ENCODE results near the gene MTHFD2L. TPM values are rescaled to one million over a fixed set of nuclear protein-coding genes. Genes with fewer than 3 reads are reported as not detected.

The MTHFD2L gene
- total RNA-seq, 1 experiment from 2014 or later: 8.9 TPM

GRCh38 chr4:74156521-74156920, 1.4 kb upstream of the MTHFD2L start:
- peak overlapping the region; percentile 89 for H3K4me2 ChIP-seq
- peak overlapping the region; percentile 69; the same call in 1 of the 2 replicates for H3K4me3 ChIP-seq
- ChIA-PET POLR2A (ENCODE audit: unreplicated experiment) (no interaction called here), CTCF (no interaction called here)
- H3F3A ChIP-seq (ENCODE audit: insufficient read depth, low read depth): peaks cover 10% of the 10 kb centered on the region
- no TSS peak for BruUV-seq (replicated peaks)
- intact Hi-C loops (cut with micrococcal nuclease; ENCODE audit: unreplicated experiment): no loop called here
- peak overlapping the region; percentile 88; the same call in 1 of the 2 replicates for H2AFZ ChIP-seq
- no peaks in the 10 kb centered on the region; the same call in 1 of the 2 replicates for H4K20me1 ChIP-seq (ENCODE audit: insufficient read depth)
- no peak for TF ChIP-seq EZH2 (IDR thresholded peaks at IDR 0.05; ENCODE audit: low read depth)
- TF ChIP-seq CTCF (conservative IDR thresholded peaks at IDR 0.05): no peak
- peaks cover 20% of the 10 kb centered on the region for H3K4me1 ChIP-seq (replicated peaks; ENCODE audit: insufficient read depth)
- H3K9me2 ChIP-seq (ENCODE audit: insufficient read depth): no peaks in the 10 kb centered on the region
- peaks cover 33% of the 10 kb centered on the region for H3K79me2 ChIP-seq (ENCODE audit: low read depth)
- H3K36me3 ChIP-seq (ENCODE audit: low read depth): peaks cover 14% of the 10 kb centered on the region; the same call in 1 of the 2 replicates
- no peaks in the 10 kb centered on the region for H3K27me3 ChIP-seq (ENCODE audit: insufficient read depth, low read depth)
- peak overlapping the region; percentile 83 for H3K27ac ChIP-seq
- no peak for DNase-seq
- H3K9me3 ChIP-seq (ENCODE audit: insufficient read depth, low read depth): no peaks in the 10 kb centered on the region

- BruUV-seq (replicated peaks): no TSS peak
- ChIA-PET CTCF (no interaction called here), POLR2A (ENCODE audit: unreplicated experiment) (interaction anchor here (0.6 to 0.7 kb wide), 3 partner anchors 166 to 719 kb away, joined by 3 to 5 read pairs (median 5); no protein-coding TSS in a partner anchor)
- Histone ChIP-seq H3K36me3 (ENCODE audit: low read depth) (peaks cover 17% of the 10 kb centered on the region; the same call in 1 of the 2 replicates), H3K79me2 (ENCODE audit: low read depth) (peaks cover 40% of the 10 kb centered on the region), H2AFZ (peak overlapping the region; percentile 88), H3K9me2 (ENCODE audit: insufficient read depth) (no peaks in the 10 kb centered on the region), H3K27ac (peak overlapping the region; percentile 83), H4K20me1 (ENCODE audit: insufficient read depth) (no peaks in the 10 kb centered on the region; the same call in 1 of the 2 replicates), H3K27me3 (ENCODE audit: insufficient read depth, low read depth) (no peaks in the 10 kb centered on the region), H3K4me2 (peak overlapping the region; percentile 89), H3K4me3 (peak overlapping the region; percentile 69), H3K4me1 (replicated peaks; ENCODE audit: insufficient read depth) (peaks cover 20% of the 10 kb centered on the region), H3K9me3 (ENCODE audit: insufficient read depth, low read depth) (no peaks in the 10 kb centered on the region), H3F3A (ENCODE audit: insufficient read depth, low read depth) (peaks cover 10% of the 10 kb centered on the region)
- TF ChIP-seq EZH2 (IDR thresholded peaks at IDR 0.05; ENCODE audit: low read depth) (no peak), CTCF (conservative IDR thresholded peaks at IDR 0.05) (no peak)
- no peak for DNase-seq
- intact Hi-C loops (cut with micrococcal nuclease; ENCODE audit: unreplicated experiment): no loop called here
Measured at GRCh38 chr4:74157154-74157553, 764 bp upstream of the MTHFD2L start.

GRCh38 chr4:74158466-74159142, 686 bp downstream of the MTHFD2L start:
- TSS peak; percentile 45 for BruUV-seq (replicated peaks)
- POLR2A ChIA-PET (ENCODE audit: unreplicated experiment): no interaction called here
- peak overlapping the region; percentile 89 for H3K4me2 ChIP-seq

More at GRCh38 chr4:74158466-74159142, 686 bp downstream of the MTHFD2L start:
- H3K27me3 ChIP-seq (ENCODE audit: insufficient read depth, low read depth): no peaks in the 10 kb centered on the region
- peaks cover 20% of the 10 kb centered on the region for H3K4me1 ChIP-seq (replicated peaks; ENCODE audit: insufficient read depth)
- CTCF ChIA-PET: no interaction called here
- H3K4me3 ChIP-seq: peak overlapping the region; percentile 69
- peaks cover 17% of the 10 kb centered on the region; the same call in 1 of the 2 replicates for H3K36me3 ChIP-seq (ENCODE audit: low read depth)
- no peaks in the 10 kb centered on the region; the same call in 1 of the 2 replicates for H4K20me1 ChIP-seq (ENCODE audit: insufficient read depth)
- H3K9me2 ChIP-seq (ENCODE audit: insufficient read depth): no peaks in the 10 kb centered on the region
- H3K27ac ChIP-seq: peak overlapping the region; percentile 83
- TF ChIP-seq CTCF (conservative IDR thresholded peaks at IDR 0.05) (no peak), EZH2 (IDR thresholded peaks at IDR 0.05; ENCODE audit: low read depth) (no peak)
- peak overlapping the region; percentile 69; the same call in 1 of the 2 replicates for H2AFZ ChIP-seq
- DNase-seq: no peak
- H3F3A ChIP-seq (ENCODE audit: insufficient read depth, low read depth): peaks cover 10% of the 10 kb centered on the region
- peaks cover 40% of the 10 kb centered on the region for H3K79me2 ChIP-seq (ENCODE audit: low read depth)
- no peaks in the 10 kb centered on the region for H3K9me3 ChIP-seq (ENCODE audit: insufficient read depth, low read depth)
- intact Hi-C loops (cut with micrococcal nuclease; ENCODE audit: unreplicated experiment): no loop called here
